Fibroblast of lung (primary cell): ENCODE data around the gene DMRTC2.

Experiments used
- EZH2 ChIP-seq: IDR thresholded peaks from 2 replicates; pipeline ENCODE4 v1.5.1; 2012; ENCODE audit warnings: low read length, control low read depth, mild to moderate bottlenecking; ENCODE audit errors: missing control alignments
- TF ChIP-seq, protein P1 (sequence below), 2 donors: IDR thresholded peaks in 1 of 2; conservative IDR thresholded peaks in 1 of 2; 1 replicate in 1 of 2; 2 replicates in 1 of 2; pipeline ENCODE4 v1.5.1; 2011 to 2012; ENCODE audit warnings: low read length in 2 of 2, control low read depth in 1 of 2, inconsistent platforms in 1 of 2, low read depth in 1 of 2, mild to moderate bottlenecking in 1 of 2

DNA sequence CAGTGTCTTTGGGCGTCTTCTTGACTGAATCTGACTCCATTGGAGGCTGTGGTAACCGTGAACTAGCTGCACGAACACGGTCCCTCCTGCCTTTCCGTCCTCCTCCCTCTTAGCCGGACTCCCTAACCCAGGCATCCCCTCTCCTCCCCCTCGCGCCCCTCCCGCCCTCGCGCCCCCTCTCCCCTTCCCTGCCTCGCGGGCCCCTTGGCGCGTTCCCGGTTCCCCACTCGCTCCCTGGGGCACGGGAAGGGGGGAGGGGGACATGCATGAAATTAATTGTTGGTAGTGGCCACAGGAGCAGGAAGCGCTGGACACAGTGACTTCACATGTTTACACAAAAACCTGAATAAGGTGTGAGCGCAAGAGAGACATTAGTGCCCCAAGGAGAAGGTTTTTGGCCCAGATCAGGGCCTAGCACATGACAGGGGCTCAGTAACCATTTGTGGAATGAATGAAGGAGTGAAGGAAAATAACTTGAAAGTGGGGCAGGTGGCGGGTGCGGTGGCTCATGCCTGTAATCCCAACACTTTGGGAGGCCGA, 279 bp downstream of the DMRTC2 start:
- TF ChIP-seq, protein P1, sequence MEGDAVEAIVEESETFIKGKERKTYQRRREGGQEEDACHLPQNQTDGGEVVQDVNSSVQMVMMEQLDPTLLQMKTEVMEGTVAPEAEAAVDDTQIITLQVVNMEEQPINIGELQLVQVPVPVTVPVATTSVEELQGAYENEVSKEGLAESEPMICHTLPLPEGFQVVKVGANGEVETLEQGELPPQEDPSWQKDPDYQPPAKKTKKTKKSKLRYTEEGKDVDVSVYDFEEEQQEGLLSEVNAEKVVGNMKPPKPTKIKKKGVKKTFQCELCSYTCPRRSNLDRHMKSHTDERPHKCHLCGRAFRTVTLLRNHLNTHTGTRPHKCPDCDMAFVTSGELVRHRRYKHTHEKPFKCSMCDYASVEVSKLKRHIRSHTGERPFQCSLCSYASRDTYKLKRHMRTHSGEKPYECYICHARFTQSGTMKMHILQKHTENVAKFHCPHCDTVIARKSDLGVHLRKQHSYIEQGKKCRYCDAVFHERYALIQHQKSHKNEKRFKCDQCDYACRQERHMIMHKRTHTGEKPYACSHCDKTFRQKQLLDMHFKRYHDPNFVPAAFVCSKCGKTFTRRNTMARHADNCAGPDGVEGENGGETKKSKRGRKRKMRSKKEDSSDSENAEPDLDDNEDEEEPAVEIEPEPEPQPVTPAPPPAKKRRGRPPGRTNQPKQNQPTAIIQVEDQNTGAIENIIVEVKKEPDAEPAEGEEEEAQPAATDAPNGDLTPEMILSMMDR (conservative IDR thresholded peaks at IDR 0.05 in 1 of 2, IDR thresholded peaks at IDR 0.05 in 1 of 2; ENCODE audit: low read depth in 1 of 2, low read length in 2 of 2), result no peak
- no peak for TF ChIP-seq EZH2
